Measurements from ENCODE around the gene RNF138. TPM values are rescaled to one million over a fixed set of nuclear protein-coding genes. Genes with fewer than 3 reads are reported as not detected.

Gene RNF138, protein sequence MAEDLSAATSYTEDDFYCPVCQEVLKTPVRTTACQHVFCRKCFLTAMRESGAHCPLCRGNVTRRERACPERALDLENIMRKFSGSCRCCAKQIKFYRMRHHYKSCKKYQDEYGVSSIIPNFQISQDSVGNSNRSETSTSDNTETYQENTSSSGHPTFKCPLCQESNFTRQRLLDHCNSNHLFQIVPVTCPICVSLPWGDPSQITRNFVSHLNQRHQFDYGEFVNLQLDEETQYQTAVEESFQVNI
- total RNA-seq: 60.8 and 63.0 TPM in 2 replicates
- 44.2 TPM for total RNA-seq (2013)
- polyA plus RNA-seq: 30.9 and 132 TPM in 2 replicates
- 78.0 and 106 TPM in 2 replicates for polyA minus RNA-seq

DNA sequence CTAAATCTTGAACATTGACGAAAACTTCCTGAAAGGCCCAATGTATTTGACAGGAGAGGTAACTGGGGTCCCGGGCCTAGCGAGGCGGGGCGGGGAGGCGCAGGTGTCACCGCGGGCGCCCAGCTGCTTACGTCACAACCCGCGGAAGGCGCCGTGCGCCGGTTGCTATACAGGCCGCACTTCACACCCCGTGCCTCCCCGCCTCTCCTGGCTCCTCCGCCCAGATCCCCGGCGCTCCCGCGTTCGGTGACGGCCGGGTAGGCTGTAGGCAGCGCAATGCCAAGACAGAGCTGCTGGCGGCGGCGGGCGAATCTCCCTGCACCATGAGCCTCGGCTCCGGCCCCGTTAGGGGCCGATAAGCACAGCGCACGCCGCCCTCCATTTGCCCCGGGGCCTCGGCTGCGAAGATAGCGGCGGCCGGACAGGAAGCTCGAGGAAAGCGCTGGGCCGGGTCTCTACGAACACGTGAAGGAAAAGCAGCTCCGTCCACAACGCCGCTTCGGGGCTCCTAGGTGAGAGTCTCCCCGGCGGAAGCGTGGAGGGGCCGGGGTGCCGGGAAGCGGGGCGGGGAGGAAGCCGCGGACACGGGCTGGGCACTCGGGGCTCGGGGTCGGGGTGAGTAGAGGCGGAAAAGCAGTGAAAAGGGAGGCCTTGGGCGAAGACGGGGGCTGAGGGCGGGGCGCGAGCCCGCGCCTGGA lies at the start of gene RNF138:
RNF138 (plus strand) TSS at position 151 of the 698 bp plus-strand sequence. CDS start 903 bp downstream, outside the sequence.
- WGBS (ENCODE audit: insufficient coverage): under 1% methylated on average over 75 of the region's 75 CpGs
- Mint-ChIP-seq H3K4me1 (peaks cover 40% of the 10 kb centered on the region), H3K9me3 (ENCODE audit: insufficient read depth) (no peaks in the 10 kb centered on the region), H3K27me3 (no peaks in the 10 kb centered on the region), H3K4me3 (peak within 1 kb of the TSS; percentile 93), H3K27ac (peak within 1 kb of the TSS; percentile 98)
- H3K4me3 ChIP-seq (ENCODE audit: control extremely low read depth in 1 of 5, extremely low read depth in 1 of 5, insufficient read depth in 1 of 5, low read depth in 2 of 5, low read length in 4 of 5): peak within 1 kb of the TSS; percentile 63 to 98 (median 90)
- H3K9me3 ChIP-seq (ENCODE audit: control extremely low read depth in 1 of 3, control insufficient read depth in 2 of 3, insufficient read depth in 1 of 3, low read length in 2 of 3): no peaks in the 10 kb centered on the region
- H4K20me1 ChIP-seq (ENCODE audit: control insufficient read depth, insufficient read depth, low read length, poor library complexity, severe bottlenecking): peaks cover 43% of the 10 kb centered on the region
- H3K79me2 ChIP-seq (ENCODE audit: control insufficient read depth, insufficient read depth, low read length): peaks cover 33% of the 10 kb centered on the region
- ATAC-seq (ENCODE audit: low read depth) (peak; percentile 44), DNase-seq (peak; percentile 96)
- peak within 1 kb of the TSS; percentile 100 for H3K27ac ChIP-seq (ENCODE audit: low read length in 2 of 2)
- H3K27me3 ChIP-seq (replicated peaks in 1 of 4; ENCODE audit: control extremely low read depth in 1 of 4, control insufficient read depth in 3 of 4, insufficient read depth in 4 of 4, low read length in 3 of 4): no peaks in the 10 kb centered on the region
- H3K4me1 ChIP-seq (ENCODE audit: control insufficient read depth in 2 of 2, insufficient read depth in 2 of 2, low read length in 2 of 2): peaks cover 32 to 39% of the 10 kb centered on the region in 2 donors
- ChIA-PET POLR2A (interaction anchor here (0.5 to 2.6 kb wide), 5 partner anchors 50 to 248 kb away, joined by 3 to 42 read pairs (median 6); partner anchors contain the start of genes RNF125 and TRAPPC8), CTCF (interaction anchor here (1.0 to 2.7 kb wide), 3 partner anchors 20 to 149 kb away, joined by 3 to 12 read pairs (median 9); partner anchors contain the start of genes RNF125 and TRAPPC8)
- no peak for TF ChIP-seq EZH2 (IDR thresholded peaks at IDR 0.05; ENCODE audit: borderline replicate concordance, insufficient read depth, low read depth, low read length, poor library complexity, severe bottlenecking)
- TF ChIP-seq, protein P1, sequence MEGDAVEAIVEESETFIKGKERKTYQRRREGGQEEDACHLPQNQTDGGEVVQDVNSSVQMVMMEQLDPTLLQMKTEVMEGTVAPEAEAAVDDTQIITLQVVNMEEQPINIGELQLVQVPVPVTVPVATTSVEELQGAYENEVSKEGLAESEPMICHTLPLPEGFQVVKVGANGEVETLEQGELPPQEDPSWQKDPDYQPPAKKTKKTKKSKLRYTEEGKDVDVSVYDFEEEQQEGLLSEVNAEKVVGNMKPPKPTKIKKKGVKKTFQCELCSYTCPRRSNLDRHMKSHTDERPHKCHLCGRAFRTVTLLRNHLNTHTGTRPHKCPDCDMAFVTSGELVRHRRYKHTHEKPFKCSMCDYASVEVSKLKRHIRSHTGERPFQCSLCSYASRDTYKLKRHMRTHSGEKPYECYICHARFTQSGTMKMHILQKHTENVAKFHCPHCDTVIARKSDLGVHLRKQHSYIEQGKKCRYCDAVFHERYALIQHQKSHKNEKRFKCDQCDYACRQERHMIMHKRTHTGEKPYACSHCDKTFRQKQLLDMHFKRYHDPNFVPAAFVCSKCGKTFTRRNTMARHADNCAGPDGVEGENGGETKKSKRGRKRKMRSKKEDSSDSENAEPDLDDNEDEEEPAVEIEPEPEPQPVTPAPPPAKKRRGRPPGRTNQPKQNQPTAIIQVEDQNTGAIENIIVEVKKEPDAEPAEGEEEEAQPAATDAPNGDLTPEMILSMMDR (IDR thresholded peaks at IDR 0.05): no peak
- H3K4me2 ChIP-seq (replicated peaks; ENCODE audit: low read depth, low read length, poor library complexity, severe bottlenecking): peak within 1 kb of the TSS; percentile 95
- peak within 1 kb of the TSS; percentile 99 for H3K9ac ChIP-seq (ENCODE audit: low read length)
- intact Hi-C loops (cut with micrococcal nuclease): loop anchor here (1.0 to 5.0 kb wide), 4 partner anchors 45 to 710 kb away; partner anchors contain the start of genes RNF125 and TRAPPC8
- peaks cover 0 to 20% of the 10 kb centered on the region in 2 experiments for H3K36me3 ChIP-seq (replicated peaks in 1 of 2; ENCODE audit: control extremely low read depth in 1 of 2, control insufficient read depth in 1 of 2, extremely low read depth in 1 of 2, insufficient read depth in 2 of 2, low read length in 1 of 2)
- peak within 1 kb of the TSS; percentile 80 for H2AFZ ChIP-seq (ENCODE audit: insufficient read depth, low read depth, low read length, poor library complexity, severe bottlenecking)

Measured in B cell (primary cell).